ENCODE measurements around the gene TXK. TPM values are rescaled to one million over a fixed set of nuclear protein-coding genes. Genes with fewer than 3 reads are reported as not detected.
A peak's percentile ranks its signal among the peaks of the same experiment; 100 is the strongest.

Gene TXK
- polyA plus RNA-seq, 4 donors: 0.55 to 3.9 (median 2.3) TPM

GRCh38 chr4:48028696-48029095 is 105.4 kb downstream of the TXK start:
- no peak for DNase-seq (ENCODE audit: low read depth in 4 of 4, low spot score in 3 of 4)

- no peak for DNase-seq (ENCODE audit: low read depth in 4 of 4, low spot score in 3 of 4)
Measured at GRCh38 chr4:48027653-48028052, 106.4 kb downstream of the TXK start.

- DNase-seq (ENCODE audit: low read depth in 4 of 4, low spot score in 3 of 4): no peak
Measured at GRCh38 chr4:48025005-48025404, 109.0 kb downstream of the TXK start.

GRCh38 chr4:48024522-48024921 is 109.5 kb downstream of the TXK start:
- DNase-seq (ENCODE audit: low read depth in 4 of 4, low spot score in 3 of 4): no peak

GRCh38 chr4:48022192-48022799 is 111.8 kb downstream of the TXK start:
- no peak for DNase-seq (ENCODE audit: low read depth in 4 of 4, low spot score in 3 of 4)

- DNase-seq (ENCODE audit: low read depth in 4 of 4, low spot score in 3 of 4): no peak
Measured at GRCh38 chr4:48021100-48021499, 113.0 kb downstream of the TXK start.

- DNase-seq (ENCODE audit: low read depth in 4 of 4, low spot score in 3 of 4): no peak
Measured at GRCh38 chr4:48018112-48018511, 115.9 kb downstream of the TXK start.

GRCh38 chr4:48017108-48017571 is 116.9 kb downstream of the TXK start:
- DNase-seq (ENCODE audit: low read depth in 4 of 4, low spot score in 3 of 4): peak in 3 of 4 donors; percentile 15 to 26 (median 22)

Other genes with a start within 250 kb of the TXK start
- 10 to 100 TPM; 19.9 to 28.6 (median 28.1) TPM for gene NFXL1, start 219.7 kb downstream of the TXK start, polyA plus RNA-seq (ENCODE audit: insufficient read length in 4 of 4)
- 1 to 10 TPM in 3 of 4 donors, under 1 TPM in 1; 0.16 to 7.3 (median 4.6) TPM for gene CNGA1, start 117.6 kb downstream of the TXK start, polyA plus RNA-seq (ENCODE audit: insufficient read length in 4 of 4)
- gene NIPAL1, start 117.5 kb downstream of the TXK start, polyA plus RNA-seq (ENCODE audit: insufficient read length in 4 of 4): 10 to 100 TPM in 3 of 4 donors, 1 to 10 TPM in 1; 1.2 to 13.2 (median 11.9) TPM
- gene TEC, start 135.6 kb upstream of the TXK start, polyA plus RNA-seq (ENCODE audit: insufficient read length in 4 of 4): 1 to 10 TPM; 1.6 to 4.3 (median 3.4) TPM
- gene SLAIN2, start 207.3 kb upstream of the TXK start, polyA plus RNA-seq (ENCODE audit: insufficient read length in 4 of 4): 10 to 100 TPM; 59.1 to 72.5 (median 65.4) TPM